HG02798 (cell line): Measurements from ENCODE around the gene CD69.
A peak's percentile ranks its signal among the peaks of the same experiment; 100 is the strongest.

ENCODE experiments used
- ATAC-seq: cut with Tn5 transposase; IDR thresholded peaks from one replicate; pipeline ENCODE4 v1.9.1; 2021; ENCODE audit warnings: mild to moderate bottlenecking; ENCODE audit not compliant: unreplicated experiment, poor library complexity

Gene CD69

DNA sequence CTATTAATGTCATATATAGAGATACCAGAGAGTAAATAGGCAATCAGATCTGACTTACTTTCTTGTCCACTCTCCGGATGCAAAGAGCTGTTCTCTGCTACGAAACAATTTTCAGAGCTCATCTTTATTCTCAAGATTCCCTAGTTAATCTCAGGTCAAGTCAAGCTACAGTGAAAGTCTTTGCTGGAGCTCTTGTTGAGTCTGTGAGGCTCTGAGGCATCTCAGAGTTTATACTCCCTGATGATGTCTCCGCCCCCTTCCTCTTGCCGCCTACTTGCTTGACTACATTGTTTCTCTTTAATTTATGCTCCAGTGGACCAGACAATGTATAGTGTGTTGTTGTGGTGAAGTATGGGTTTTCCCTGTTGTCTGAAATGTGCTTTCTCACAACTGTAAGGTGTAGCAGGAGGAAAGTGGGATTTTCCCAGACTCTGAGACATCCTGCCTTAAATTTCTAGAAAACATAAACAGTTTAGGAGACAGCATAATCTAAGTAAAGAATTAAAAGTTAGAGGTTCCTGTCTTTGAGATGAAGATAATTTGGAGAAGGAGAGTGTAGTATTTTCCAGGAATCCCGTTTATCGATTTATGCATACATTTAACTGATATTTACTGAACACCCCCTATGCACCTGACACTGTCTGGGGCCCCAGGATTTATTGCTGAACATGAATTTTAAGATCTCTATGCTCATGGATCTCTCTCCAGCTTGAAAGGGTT is at the start of gene CD69:
TSS of gene CD69 (minus strand) at position 203 of the 720 bp plus-strand sequence. CDS start at position 122, 81 bp downstream.
- peak; percentile 41 for ATAC-seq

- ATAC-seq: no peak
Measured at GRCh38 chr12:9809866-9810265, 49.2 kb upstream of the CD69 start.

DNA sequence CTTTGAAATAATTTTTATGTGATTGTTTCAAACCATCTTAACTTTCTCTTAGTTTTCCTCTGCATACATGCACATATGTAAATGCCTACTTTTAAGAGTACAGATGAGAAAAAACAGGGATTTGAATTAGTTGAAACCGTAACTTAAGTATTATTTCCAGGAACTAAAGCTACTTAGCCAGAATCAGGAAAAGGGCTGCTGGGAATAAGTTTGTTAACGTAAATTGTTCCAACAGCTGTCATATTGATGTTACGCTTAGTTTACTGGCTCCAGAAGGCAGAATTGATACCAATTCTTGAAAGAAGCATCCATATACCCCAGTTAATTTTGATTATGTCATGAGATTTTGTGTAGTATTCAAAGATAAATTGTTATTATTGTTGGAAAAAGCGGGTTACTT is 48.6 kb upstream of the CD69 start:
- ATAC-seq: no peak

DNA sequence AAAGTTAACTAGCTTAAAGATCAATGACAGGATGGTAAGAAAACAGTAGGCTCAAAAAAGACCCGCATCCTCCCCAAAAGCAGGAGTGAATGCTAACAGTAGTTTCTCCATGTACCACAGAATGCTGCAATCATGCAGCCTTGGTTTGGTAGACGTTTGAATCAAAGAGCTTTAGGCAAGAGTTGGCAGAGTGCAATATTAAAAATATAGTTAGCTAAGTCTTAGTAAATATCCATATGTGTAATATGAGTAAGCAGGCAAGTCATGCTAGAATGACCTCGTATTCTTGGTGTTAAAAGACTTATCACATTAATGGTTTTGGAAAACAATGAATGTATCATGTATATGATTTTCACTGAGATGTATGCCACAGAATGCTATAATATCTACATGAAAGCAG is 47.8 kb upstream of the CD69 start:
- no peak for ATAC-seq

DNA sequence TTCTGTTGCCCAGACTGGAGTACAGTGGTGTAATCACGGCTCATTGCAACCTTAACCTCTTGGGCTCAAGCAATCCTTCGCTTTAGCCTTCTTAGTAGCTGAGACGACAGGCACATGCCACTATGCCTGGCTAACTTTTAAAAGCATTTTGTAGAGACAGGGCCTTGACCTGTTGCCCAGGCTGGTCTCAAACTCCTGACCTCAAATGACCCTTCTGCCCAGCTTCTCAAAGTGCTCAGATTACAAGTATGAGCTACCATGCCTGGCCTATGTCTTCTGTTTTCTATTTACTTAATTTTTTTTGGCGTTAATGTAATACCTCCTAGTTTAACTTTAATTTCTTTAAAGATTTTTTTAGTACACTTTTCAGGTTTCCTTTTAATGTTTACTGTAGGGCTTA is 46.0 kb upstream of the CD69 start:
- no peak for ATAC-seq

- no peak for ATAC-seq
Measured at GRCh38 chr12:9805883-9806282, 45.2 kb upstream of the CD69 start.

DNA sequence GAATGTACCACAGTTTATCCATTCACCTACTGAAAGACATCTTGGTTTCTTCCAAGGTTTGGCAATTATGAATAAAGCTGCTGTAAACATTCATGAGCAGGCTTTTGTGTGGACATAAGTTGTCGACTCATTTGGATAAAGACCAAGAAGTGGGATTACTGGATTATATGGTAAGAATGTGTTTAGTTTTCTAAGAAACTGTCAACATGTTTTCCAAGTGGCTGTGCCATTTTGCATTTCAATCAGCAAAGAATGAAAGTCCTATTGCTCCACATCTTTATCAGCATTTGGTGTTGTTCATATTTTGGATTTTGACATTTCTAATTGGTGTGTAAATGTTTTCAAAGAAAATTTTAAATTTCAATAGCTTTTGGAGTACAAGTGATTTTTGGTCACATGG is 39.3 kb upstream of the CD69 start:
- no peak for ATAC-seq

DNA sequence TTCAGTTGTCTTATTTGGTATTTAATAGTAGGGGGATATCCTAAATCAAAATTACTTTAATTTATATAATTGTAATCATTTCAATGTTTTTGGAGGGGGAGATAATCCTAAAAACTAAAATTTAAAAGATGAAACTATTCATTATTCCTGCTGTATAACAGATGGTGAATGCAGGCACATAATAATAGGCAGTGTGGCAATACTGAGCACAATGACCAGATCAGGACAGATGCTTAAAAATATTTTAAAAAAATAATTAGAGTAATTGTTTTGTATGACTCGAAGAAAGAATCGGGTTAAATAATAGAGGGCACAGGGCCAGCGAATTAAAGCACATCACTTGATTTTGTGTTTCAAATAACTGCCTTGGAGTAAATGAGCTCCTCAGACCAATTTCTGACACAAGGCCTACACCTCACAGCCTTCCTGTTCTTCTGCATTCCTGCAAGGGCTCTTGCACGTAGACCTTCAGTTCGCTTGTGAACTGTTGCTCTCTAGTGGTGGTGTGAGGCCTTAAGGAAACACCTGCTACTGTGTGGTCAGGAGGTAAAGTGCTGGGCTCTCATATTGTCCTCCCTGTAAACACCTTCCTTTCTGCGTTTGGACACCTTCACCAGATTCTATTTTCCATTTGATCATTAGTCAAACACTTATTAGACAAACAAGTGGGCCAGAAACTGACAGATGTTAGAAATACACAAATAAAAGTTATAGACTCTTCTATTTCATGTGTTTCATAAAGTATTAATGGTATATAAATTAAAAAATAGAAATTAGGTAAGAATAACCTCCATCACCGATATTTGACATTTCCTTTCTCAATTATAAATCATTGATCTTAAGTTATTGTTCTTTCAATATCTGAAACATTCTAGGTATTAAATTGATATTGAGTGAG is 37.3 kb upstream of the CD69 start:
- ATAC-seq: peak; percentile 99

- ATAC-seq: no peak
Measured at GRCh38 chr12:9796971-9797370, 36.3 kb upstream of the CD69 start.

- no peak for ATAC-seq
Measured at GRCh38 chr12:9796346-9796745, 35.6 kb upstream of the CD69 start.

DNA sequence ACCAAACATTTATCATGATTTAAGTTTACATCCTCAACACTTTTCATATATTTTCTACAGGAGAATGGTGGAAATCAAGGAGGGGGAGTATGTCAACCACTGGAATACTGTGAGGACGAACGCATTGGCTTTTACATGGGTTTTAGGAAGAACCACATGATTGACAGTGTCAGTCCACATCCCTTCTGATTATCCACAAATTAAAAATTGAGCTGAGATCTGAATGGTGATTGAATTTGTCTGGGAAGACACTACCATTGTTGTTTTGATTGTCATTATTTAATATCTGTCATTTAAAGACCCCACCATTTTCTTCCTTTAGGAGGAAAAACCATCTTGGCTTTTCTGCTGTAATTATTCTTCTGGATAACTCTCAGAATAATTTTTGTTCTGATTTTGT is 35.2 kb upstream of the CD69 start:
- no peak for ATAC-seq

DNA sequence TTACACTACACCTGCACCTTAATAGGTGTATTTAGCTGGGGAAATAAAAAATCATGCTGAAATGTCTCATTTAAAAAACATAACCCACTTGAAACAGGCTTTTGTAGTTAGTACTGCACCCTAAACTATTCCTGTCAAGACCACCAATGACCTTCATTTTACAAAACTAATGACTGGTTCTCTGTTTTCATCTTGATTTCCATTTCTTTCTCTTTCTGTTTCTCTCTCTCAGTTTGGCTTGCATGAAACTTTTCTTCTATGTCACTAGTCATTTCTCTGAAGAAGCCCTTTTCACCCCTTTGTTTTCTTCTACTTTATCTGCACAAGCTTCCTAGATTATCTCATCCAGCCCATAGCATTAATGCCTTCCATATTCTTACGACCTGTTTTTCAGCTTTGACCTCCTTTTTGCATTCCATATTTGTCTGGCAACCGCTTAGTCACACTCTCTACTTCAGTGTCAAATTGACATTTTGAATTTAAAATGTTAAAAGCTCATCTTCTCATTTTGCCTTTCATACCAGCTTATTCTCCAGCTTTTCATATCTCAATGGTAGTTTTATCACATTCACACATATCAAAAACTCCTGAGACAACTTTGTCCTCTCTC is 33.9 kb upstream of the CD69 start:
- no peak for ATAC-seq

DNA sequence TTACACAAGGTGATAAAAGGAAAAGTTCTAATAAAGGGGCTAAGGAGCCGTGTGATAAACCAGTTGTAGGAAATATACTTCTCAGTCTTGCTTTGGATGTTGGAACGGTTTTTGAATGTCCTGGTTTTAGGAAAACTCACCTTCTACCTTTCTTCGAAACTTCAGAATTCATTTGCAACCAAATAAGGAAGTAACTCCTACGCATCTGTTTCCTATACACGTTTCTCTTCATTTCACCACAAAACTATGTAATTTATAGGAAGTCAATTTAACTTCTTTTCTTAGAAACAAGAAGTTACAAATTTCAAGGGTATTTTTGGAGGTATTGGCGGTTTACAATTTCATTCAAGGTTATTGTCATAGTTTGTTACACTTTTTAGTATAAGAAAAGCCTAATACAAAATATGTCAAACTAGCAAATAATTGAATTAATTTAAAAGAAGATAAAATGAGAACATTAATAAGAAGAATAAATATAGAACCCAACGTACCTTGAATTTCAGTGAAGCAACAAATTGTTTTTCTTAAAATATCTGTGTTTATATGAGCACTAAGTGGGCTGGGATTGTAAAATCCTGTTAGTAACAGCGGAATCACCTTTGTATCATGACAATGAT is 33.2 kb upstream of the CD69 start:
- no peak for ATAC-seq

GRCh38 chr12:9792961-9793617 is 32.4 kb upstream of the CD69 start:
- ATAC-seq: no peak

DNA sequence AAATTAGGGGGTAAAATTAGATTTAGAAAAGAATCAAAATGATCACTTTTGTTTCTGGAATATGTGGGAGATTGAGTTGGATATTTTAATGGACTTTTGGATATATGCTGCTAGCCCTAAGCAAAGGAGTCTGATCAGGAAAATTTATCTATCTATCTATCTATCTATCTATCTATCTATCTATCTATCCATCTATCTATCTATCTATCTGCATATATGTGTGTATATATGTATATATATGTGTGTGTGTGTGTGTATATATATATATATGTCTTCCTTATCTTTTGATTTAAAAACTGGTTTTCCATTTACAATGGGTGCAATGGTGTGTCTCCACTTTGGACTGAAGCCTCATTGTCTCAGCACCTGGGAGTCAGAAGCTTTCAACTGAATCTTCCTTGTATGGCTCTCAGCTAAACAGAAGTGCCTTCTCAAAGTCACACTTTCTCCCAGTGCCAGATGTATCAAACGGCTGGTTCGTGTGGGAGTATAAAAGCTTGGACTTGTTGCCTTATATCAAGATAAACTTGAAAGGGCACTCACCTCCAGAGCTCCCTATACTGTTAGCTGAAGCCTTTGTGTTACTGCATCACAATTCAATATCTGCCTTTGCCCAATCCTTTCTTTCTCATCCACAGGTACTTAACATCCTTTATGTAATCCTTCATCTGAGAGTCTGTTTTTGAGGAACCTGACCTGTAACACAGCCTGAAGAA is 31.6 kb upstream of the CD69 start:
- no peak for ATAC-seq

DNA sequence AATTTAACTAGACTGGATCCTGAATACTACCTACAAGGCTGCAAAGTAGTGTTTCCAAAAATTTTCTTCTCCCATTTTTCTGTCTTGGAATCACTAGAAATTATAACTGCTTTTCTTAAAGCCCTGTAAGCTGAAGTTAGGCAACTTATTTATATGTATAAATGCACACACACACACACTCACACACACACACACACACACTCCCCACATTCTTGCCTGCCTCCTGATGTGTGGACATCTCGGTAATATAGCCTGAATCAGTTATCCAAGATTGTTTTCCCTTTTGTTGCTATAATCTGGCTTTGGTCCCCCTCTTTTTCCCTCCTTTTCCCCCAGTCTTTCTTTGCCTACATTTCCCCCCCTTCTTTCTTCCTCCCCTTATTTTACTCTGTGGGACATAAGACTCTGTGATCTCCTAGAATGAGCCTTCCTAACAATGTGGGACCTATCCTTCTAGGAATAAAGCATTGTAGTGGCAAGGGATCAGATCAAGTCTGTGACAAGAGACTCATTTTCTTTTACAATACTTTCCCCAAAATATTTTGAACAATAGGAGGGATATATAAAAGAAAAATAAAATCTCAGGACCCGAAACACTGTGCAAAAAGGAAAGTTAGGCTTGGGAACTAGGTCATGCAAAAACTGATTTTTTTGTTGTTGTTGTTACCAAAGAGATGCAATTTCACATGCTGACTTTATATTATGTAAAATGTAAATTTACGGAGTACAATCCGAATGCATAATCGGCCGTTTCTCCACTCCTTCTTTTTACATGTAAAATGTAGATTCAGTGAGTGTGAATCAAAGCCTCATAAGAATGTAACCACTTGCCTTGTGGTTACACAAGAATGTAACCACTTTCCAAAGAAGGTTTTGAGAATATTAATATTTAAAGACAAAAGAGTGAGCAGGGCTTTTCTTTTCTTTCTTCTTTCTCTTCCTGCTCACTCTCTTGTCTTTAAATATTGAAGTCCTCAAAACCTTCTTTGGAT is 26.3 kb upstream of the CD69 start:
- no peak for ATAC-seq

DNA sequence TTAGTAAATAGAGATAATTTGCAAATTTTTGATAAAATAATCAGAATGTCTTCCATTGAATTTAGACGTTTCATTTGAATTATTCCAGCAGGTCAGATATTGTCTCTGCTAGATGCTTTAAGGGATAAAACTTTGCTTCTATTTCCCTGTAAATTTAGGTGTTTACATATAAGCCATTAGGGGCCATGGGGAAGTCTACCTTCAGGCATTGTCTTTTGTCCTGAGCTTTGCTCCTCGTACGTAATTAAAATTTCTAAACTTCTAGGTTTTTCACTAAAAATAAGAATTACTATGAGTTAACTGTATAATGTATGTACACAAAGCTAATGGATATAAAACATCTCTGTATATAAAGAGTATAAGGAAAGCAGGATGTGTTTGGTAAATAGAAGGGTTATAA is 24.1 kb upstream of the CD69 start:
- no peak for ATAC-seq

DNA sequence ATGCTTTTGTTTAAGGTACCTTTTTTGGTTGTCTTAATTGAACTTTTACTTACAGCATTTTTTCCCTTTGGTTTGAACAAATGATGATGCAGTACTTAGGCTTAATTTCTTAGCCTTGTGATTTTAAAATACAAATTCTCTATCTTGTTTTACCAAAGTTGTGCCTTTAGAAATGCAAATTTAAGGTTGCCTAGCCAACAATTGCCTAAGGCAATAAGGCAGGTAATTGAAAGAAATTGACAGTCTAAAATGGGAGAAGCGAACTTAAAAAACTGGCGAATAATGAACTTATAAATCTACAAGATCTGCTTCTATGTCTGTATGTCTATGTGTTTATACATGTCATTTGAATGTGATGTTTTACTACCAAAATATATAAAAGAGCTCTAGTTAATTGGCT is 23.6 kb upstream of the CD69 start:
- ATAC-seq: no peak
